Common myeloid progenitor, CD34-positive (primary cell): ENCODE results near the gene AKAP13.
A peak's percentile ranks its signal among the peaks of the same experiment; 100 is the strongest.
"Not testable (repeated sequence)": the region's sequence is repeated elsewhere in the genome, so short reads cannot be mapped to it uniquely, and the experiment has no call there.

Experiments
- CTCF ChIA-PET: fragments of 350-600 bp; sonication (Branson Sonifier 250); formaldehyde crosslinking; loops from one replicate; lab custom pipeline; 2021; ENCODE audit warnings: antibody characterized with exemption; lab: Charles Lee
- POLR2A ChIA-PET: fragments of 350-600 bp; sonication (Branson Sonifier 250); formaldehyde crosslinking; loops from one replicate; lab custom pipeline; 2021; ENCODE audit warnings: antibody characterized with exemption; lab: Charles Lee
- DNase-seq, 3 donors: peaks; one replicate each; pipeline versions ENCODE4 v3.0.0 to v3.0.0-alpha.2; 2013
- H3K27ac ChIP-seq, 2 experiments: 1 replicate in 1 of 2; 2 replicates in 1 of 2; pipeline ENCODE4 v1.7.0; 2013; ENCODE audit warnings: inconsistent platforms in 2 of 2, low read length in 2 of 2, mild to moderate bottlenecking in 2 of 2, low read depth in 1 of 2, moderate library complexity in 1 of 2; ENCODE audit not compliant: severe bottlenecking in 2 of 2, insufficient read depth in 1 of 2, poor library complexity in 1 of 2
- H3K27me3 ChIP-seq, 5 experiments: replicated peaks in 2 of 5; 1 replicate in 3 of 5; 2 replicates in 2 of 5; pipeline versions ENCODE4 v1.6.1 to v1.7.0; 2013; ENCODE audit warnings: low read length in 4 of 5, mild to moderate bottlenecking in 2 of 5, moderate library complexity in 2 of 5, inconsistent platforms in 1 of 5; ENCODE audit not compliant: insufficient read depth in 5 of 5, control insufficient read depth in 4 of 5
- H3K36me3 ChIP-seq, 4 experiments: 1 replicate in 2 of 4; 2 replicates in 2 of 4; pipeline versions ENCODE4 v1.6.1 to v1.7.0; 2013; ENCODE audit warnings: low read length in 3 of 4, control low read depth in 1 of 4, mild to moderate bottlenecking in 1 of 4; ENCODE audit not compliant: control insufficient read depth in 4 of 4, insufficient read depth in 4 of 4
- H3K4me1 ChIP-seq, 4 experiments: 1 replicate in 3 of 4; 2 replicates in 1 of 4; pipeline versions ENCODE4 v1.6.1 to v1.7.1; 2013; ENCODE audit warnings: low read length in 3 of 4, mild to moderate bottlenecking in 3 of 4, control low read depth in 1 of 4, inconsistent platforms in 1 of 4, moderate library complexity in 1 of 4; ENCODE audit not compliant: control insufficient read depth in 4 of 4, insufficient read depth in 4 of 4; ENCODE audit errors: control extremely low read depth in 1 of 4
- H3K4me3 ChIP-seq, 7 experiments: 1 replicate in 4 of 7; 2 replicates in 3 of 7; pipeline versions ENCODE4 v1.5.1 to v1.7.0; 2013; ENCODE audit warnings: mild to moderate bottlenecking in 7 of 7, low read length in 6 of 7, moderate library complexity in 6 of 7, inconsistent platforms in 2 of 7, low read depth in 2 of 7, control low read depth in 1 of 7; ENCODE audit not compliant: insufficient read depth in 4 of 7, control insufficient read depth in 1 of 7; ENCODE audit errors: extremely low read depth in 1 of 7
- H3K9me3 ChIP-seq, 5 experiments: 1 replicate in 4 of 5; 2 replicates in 1 of 5; pipeline versions ENCODE4 v1.6.1 to v1.7.1; 2013; ENCODE audit warnings: low read length in 4 of 5, mild to moderate bottlenecking in 2 of 5, inconsistent platforms in 1 of 5, low read depth in 1 of 5, moderate library complexity in 1 of 5; ENCODE audit not compliant: control insufficient read depth in 4 of 5, insufficient read depth in 2 of 5; ENCODE audit errors: control extremely low read depth in 1 of 5
- WGBS: methylation state at CpG from one replicate; pipeline ENCODE4 v1.1.5; 2013; ENCODE audit not compliant: insufficient coverage; 5-methylcytosine and 5-hydroxymethylcytosine counted together

The AKAP13 gene

DNA sequence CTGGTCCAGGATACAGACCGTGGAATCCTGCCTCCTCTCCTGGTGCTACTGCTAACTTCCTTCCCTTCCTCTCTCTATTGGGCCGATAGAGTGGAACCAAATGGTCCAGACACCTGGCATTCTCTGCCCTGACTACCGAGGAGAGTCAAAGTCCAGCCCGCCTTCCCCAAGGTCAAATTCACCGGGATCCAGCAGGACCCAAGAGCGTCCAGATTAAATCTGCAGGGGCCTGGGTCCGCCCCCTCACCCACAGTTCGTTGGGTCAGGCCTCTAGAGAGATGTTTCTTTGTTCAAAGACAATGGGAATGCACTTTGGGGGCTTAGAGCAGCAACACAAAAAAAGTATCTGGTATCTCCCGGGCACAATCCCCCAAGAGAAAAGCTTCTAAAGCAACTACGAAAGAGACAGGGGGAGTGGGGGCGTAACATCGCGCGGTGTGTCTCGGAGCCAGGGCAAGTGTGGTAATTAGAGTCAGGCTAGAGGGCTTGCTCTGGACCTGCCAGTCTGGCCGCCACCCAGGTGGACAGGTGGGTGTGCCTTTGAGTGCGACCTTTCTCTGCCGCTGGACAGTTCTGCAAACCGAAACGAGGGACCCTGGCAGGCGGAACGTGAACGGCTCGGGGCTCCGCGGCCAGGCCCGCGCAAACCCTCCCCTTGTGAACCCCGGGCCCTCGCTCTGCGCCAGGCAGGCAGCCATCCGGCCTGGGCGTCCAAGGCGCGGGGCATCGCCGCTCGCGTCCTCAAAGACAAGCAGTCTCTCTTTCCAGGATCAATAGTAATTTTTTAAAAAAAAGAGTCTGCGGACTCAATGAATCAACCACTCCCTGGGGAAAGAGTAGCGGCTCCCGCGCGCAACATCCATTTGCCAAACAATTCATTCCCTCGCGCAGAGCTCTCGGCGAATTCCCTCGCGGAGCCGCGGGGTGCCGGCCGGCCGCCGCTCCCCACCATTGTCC lies 413.5 kb downstream of the AKAP13 start:
- no peaks in the 10 kb centered on the region for H3K9me3 ChIP-seq
- peaks cover 4 to 15% (median 13%) of the 10 kb centered on the region in 4 experiments for H3K4me1 ChIP-seq
- peaks cover 0 to 13% (median 11%) of the 10 kb centered on the region in 5 experiments for H3K27me3 ChIP-seq
- ChIA-PET CTCF (interaction anchor here (1.1 kb wide), 1 partner anchor 9 kb away, joined by 3 read pairs; no protein-coding TSS in a partner anchor), POLR2A (no interaction called here)
- no peaks in the 10 kb centered on the region for H3K36me3 ChIP-seq
- H3K27ac ChIP-seq = peak overlapping the region in 1 of 2 experiments; percentile 43
- peak overlapping the region; percentile 51 to 88 (median 80) for H3K4me3 ChIP-seq
- 6% methylated on average over 32 of the region's 56 CpGs for WGBS
- DNase-seq = peak in 2 of 3 donors; percentile 51 to 59

DNA sequence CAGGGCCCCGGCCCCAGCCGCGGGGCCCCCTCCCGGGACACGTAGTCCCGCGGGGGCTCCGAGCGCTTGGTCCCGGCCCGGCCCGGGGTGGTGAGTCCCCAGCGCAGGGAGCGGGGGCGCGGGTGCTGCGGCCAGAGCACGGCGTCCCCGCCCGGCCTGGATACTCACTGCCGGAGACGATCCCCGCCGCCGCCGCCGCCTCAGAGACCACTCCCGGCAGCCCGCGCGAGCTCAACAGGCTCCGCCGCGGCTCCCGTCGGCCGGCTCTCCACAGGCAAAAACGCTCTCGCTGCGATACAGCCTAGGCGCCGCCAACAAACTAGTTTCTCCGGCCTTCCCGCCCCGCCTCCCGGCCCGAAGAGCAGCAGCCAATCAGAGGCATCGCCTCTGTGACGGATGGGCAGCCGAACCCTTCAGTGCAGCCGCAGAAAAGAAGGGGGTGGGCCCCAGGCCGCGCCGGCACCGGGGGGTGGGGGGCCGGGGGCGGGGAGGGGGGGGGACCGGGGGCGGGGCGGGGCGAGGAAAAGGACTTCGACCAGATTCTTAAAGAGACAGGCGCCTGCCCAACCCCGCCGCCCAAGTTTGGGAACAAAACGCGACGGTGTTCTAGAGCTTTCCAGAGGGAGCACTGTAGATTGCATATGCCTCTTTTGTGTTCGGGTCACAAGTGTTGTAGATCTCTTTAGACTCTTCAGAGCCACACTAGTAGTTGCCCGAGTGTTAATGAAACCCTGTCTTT lies 414.4 kb downstream of the AKAP13 start, which contains the start of gene KLHL25:
Gene KLHL25 (minus strand): TSS at position 328 of the 739 bp plus-strand sequence. CDS start 25,115 bp downstream, outside the sequence.
- DNase-seq = peak; percentile 93 to 97 (median 96)
- Histone ChIP-seq H3K4me1 (peaks cover 4 to 15% (median 13%) of the 10 kb centered on the region in 4 experiments), H3K36me3 (no peaks in the 10 kb centered on the region), H3K27ac (peak within 1 kb of the TSS in 1 of 2 experiments; percentile 43), H3K9me3 (no peaks in the 10 kb centered on the region), H3K27me3 (peaks cover 0 to 13% (median 11%) of the 10 kb centered on the region in 5 experiments), H3K4me3 (peak within 1 kb of the TSS; percentile 62 to 88 (median 80))
- ChIA-PET CTCF (interaction anchor here (1.1 kb wide), 1 partner anchor 8 kb away, joined by 3 read pairs; no protein-coding TSS in a partner anchor), POLR2A (no interaction called here)
- WGBS = under 1% methylated on average over 54 of the region's 71 CpGs

DNA sequence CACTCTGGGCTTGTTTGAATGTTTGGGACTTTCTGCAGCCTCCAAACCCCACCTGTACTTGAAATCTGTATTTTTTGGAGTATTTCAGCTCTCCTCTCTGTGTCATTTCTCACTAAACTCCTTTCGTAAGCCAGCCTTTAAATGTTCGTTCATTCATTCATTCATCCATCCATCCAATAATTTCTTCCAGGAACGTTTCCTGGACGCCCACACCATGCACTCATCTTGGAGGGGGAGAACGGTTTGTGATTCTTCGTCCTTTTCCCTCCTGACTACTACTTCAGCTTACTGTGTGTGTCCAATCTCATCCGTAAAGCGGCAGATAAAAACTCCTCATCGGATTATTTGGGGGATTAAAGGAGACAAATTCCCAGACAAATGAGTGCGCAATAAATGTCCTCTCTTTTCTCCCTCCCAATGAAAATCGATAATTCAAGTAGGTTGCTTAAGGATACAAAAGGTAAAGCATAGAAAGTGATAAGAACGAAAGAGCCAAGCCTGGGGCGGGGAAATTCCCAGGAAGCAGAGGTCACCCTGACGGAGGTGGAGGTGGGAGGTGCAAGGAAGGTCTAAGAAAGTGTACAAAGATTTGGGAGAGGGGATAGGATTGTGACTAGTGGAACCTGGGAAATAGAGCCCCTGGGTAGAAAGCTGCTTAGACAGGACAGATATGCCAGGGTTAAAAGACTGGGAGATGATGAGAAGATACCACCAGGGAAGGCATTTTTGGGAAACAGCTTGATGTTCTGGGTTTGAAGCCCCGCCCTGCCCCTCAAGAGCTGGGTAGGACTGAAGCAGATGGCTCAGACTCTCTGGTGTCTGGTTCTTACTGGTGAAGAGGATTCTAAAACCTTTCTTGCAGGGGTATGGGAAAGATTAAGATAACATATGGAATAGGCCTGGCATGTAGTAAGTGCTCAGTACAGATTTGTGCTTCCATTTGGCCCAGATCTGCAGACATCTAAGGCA lies 415.2 kb downstream of the AKAP13 start:
- no peak for DNase-seq
- Histone ChIP-seq H3K27me3 (peaks cover 0 to 13% (median 11%) of the 10 kb centered on the region in 5 experiments), H3K36me3 (no peaks in the 10 kb centered on the region), H3K9me3 (no peaks in the 10 kb centered on the region), H3K4me3 (peak overlapping the region in 6 of 7 experiments; percentile 45 to 81 (median 73)), H3K4me1 (peaks cover 4 to 15% (median 13%) of the 10 kb centered on the region in 4 experiments), H3K27ac (no peak overlapping the region)
- POLR2A ChIA-PET = no interaction called here
- WGBS = 71% methylated on average over 12 of the region's 15 CpGs
- CTCF ChIA-PET = interaction anchor here (1.7 kb wide), 1 partner anchor 35 kb away, joined by 4 read pairs; no protein-coding TSS in a partner anchor

DNA sequence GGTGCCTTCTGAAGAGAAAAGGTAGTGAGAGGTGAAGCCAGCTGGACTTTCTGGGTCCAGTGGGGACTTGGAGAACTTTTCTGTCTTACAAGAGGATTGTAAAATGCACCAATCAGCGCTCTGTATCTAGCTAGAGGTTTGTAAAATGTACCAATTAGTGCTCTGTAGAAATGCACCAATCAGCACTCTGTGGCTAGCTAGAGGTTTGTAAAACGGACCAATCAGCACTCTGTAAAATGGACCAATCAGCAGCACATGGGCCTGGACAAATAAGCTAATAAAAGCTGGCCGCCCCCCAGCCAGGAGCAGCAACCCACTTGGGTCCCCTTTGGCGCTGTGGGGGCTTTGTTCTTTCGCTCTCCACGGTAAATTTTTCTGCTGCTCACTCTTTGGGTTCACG lies 416.0 kb downstream of the AKAP13 start:
- H3K36me3 ChIP-seq, POLR2A ChIA-PET, H3K9me3 ChIP-seq, H3K27ac ChIP-seq, H3K4me3 ChIP-seq: not testable (repeated sequence)
- DNase-seq = peak in 2 of 3 donors; percentile 12 to 15
- peaks cover 4 to 15% (median 13%) of the 10 kb centered on the region in 4 experiments for H3K4me1 ChIP-seq
- peaks cover 0 to 13% (median 11%) of the 10 kb centered on the region in 5 experiments for H3K27me3 ChIP-seq
- 87% methylated on average over 5 of the region's 7 CpGs for WGBS
- CTCF ChIA-PET = interaction anchor here (0.9 to 1.7 kb wide), 2 partner anchors 35 to 44 kb away, joined by 3 to 4 read pairs; no protein-coding TSS in a partner anchor
